GM23338 (cell line): ENCODE measurements around the gene CALML3.

ENCODE experiments used
- CREB1 ChIP-seq: fragments of 250-450 bp; sonication (Bioruptor Pico); IDR thresholded peaks from 2 replicates; pipeline ENCODE4 v1.5.0; 2020; ENCODE audit warnings: low read depth, mild to moderate bottlenecking, moderate library complexity
- EZH2 ChIP-seq: fragments of 200-600 bp; sonication (generic); IDR thresholded peaks from one replicate; pipeline ENCODE4 v1.8.0; 2017; ENCODE audit warnings: antibody characterized with exemption, mild to moderate bottlenecking, low read depth; ENCODE audit not compliant: unreplicated experiment
- EZH2phosphoT487 ChIP-seq: fragments of 200-600 bp; sonication (generic); IDR thresholded peaks from one replicate; pipeline ENCODE4 v1.8.1; 2018; ENCODE audit warnings: antibody characterized with exemption; ENCODE audit not compliant: unreplicated experiment
- JUNB ChIP-seq: IDR thresholded peaks from one replicate; pipeline ENCODE4 v1.6.1; 2016; ENCODE audit warnings: antibody characterized with exemption; ENCODE audit not compliant: unreplicated experiment
- NANOG ChIP-seq: IDR thresholded peaks from 2 replicates; pipeline ENCODE4 v1.6.1; 2016; ENCODE audit warnings: antibody characterized with exemption, borderline replicate concordance
- POLR2AphosphoS5 ChIP-seq: IDR thresholded peaks from 2 replicates; pipeline ENCODE4 v1.6.1; 2016; ENCODE audit warnings: antibody characterized with exemption, low read depth
- REST ChIP-seq: IDR thresholded peaks from one replicate; pipeline ENCODE4 v1.6.1; 2018; ENCODE audit warnings: antibody characterized with exemption; ENCODE audit not compliant: unreplicated experiment
- ZNF462 ChIP-seq: fragments of 250-450 bp; sonication (Bioruptor Pico); IDR thresholded peaks from 2 replicates; pipeline ENCODE4 v1.5.0; 2020; ENCODE audit warnings: mild to moderate bottlenecking, moderate library complexity
- TF ChIP-seq, protein P1 (sequence below), 2 experiments: fragments of 200-600 bp in 1 of 2; sonication (generic) in 1 of 2; conservative IDR thresholded peaks; 2 replicates each; pipeline versions ENCODE4 v1.5.1 to v1.6.1; 2016 to 2017; ENCODE audit warnings: antibody characterized with exemption in 2 of 2, low read depth in 2 of 2, mild to moderate bottlenecking in 2 of 2, moderate library complexity in 1 of 2

DNA sequence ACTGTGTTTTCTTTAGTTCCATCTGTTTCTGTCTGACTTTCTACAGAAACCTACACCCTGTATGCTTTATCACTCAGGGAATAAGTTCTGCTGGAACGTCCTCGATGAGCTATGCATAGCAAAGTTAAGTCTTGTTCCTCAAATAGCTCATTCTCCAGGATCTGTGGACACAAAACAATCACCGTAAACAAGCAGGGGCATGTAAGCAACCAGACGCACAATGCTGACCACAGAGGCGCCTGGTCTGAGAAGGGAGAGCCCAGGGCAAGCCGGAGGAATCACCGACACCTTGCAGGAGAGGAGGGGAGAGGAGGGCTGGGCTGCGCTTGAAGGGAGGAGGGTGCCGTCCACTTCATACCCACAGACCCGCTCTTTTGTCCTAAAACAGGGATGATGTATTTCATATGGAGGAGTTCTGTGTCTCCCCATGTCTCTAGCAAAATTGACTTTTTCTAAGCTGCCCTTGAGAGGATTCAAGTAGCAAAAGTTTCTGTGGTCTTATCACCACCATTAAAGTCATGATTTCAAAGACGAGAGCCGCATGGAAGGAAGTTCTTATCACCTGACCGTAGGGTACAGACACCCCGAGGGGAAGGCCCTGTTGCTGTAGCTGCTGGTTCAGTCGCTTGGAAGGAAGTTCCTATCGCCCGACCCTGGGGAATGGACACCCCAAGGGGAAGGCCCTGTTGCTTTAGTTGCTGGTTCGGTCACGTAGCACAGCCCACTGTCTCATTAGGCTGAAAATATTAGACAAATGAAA is 14.3 kb downstream of the CALML3 start:
- TF ChIP-seq EZH2 (no peak), POLR2AphosphoS5 (no peak), REST (no peak), JUNB (no peak), EZH2phosphoT487 (no peak), CREB1 (no peak), NANOG (no peak), ZNF462 (CRISPR knock-in tag) (no peak)
- TF ChIP-seq, protein P1, sequence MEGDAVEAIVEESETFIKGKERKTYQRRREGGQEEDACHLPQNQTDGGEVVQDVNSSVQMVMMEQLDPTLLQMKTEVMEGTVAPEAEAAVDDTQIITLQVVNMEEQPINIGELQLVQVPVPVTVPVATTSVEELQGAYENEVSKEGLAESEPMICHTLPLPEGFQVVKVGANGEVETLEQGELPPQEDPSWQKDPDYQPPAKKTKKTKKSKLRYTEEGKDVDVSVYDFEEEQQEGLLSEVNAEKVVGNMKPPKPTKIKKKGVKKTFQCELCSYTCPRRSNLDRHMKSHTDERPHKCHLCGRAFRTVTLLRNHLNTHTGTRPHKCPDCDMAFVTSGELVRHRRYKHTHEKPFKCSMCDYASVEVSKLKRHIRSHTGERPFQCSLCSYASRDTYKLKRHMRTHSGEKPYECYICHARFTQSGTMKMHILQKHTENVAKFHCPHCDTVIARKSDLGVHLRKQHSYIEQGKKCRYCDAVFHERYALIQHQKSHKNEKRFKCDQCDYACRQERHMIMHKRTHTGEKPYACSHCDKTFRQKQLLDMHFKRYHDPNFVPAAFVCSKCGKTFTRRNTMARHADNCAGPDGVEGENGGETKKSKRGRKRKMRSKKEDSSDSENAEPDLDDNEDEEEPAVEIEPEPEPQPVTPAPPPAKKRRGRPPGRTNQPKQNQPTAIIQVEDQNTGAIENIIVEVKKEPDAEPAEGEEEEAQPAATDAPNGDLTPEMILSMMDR (conservative IDR thresholded peaks at IDR 0.05; ENCODE audit: low read depth in 2 of 2): no peak
